ENCODE data around the gene RBM33. TPM values are rescaled to one million over a fixed set of nuclear protein-coding genes. Genes with fewer than 3 reads are reported as not detected.

The RBM33 gene
- total and polyA plus RNA-seq, 4 donors, result 31.9 to 39.1 (median 35.2) TPM

DNA sequence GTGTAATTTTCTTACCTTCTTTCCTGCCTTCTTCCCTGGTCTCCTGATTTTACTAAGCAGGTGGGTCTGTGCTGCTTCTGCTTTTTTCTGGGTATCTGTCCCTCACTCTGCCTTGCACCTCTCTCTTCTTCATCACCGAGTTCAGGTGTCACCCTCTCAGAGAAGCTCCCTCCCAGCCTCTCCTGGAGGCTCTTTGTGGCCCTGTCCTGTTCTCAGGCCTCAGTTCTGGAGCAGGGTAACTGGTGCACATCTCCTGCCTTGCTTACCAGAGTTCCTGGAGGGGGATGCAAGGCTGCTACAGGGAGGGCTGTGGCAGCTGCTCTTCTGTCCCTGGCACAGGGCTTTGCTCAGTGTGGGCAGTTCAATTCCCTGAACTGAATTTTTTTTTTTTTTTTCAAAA, 66.1 kb downstream of the RBM33 start:
- no peaks in the 10 kb centered on the region for H3K4me1 ChIP-seq (ENCODE audit: control insufficient read depth, insufficient read depth, low read length)
- no peaks in the 10 kb centered on the region for H3K9me3 ChIP-seq (ENCODE audit: control insufficient read depth, insufficient read depth, low read length)
- WGBS (ENCODE audit: insufficient coverage), result 88% methylated on average over 1 of the region's 1 CpG
- DNase-seq (ENCODE audit: low read depth in 4 of 6, low spot score in 6 of 6), result no peak
- no peak overlapping the region for H3K27ac ChIP-seq (ENCODE audit: low read depth, low read length)
- H3K27me3 ChIP-seq (ENCODE audit: control insufficient read depth, insufficient read depth, low read length), result no peaks in the 10 kb centered on the region
- peaks cover 45% of the 10 kb centered on the region for H3K36me3 ChIP-seq (ENCODE audit: control insufficient read depth, insufficient read depth, low read length)
- H3K4me3 ChIP-seq (ENCODE audit: low read depth, low read length), result no peak overlapping the region

DNA sequence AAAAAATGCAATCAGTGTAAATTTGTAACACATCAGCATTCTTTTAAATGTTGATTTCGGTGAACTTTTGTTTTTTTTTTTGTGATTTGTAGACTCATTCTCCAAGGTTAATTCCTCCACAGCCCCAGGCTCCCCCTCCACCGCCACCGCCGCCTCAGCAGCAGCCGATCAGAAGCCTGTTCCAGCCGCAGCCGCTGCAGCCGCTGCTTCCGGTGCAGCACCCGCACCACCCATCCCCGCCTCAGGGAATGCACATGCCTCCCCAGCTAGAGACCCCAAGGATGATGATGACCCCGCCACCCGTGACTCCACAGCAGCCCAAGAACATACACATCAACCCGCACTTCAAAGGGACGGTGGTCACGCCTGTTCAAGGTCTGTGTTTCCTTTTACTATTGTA, 66.6 kb downstream of the RBM33 start:
- DNase-seq (ENCODE audit: low read depth in 4 of 6, low spot score in 6 of 6), result no peak
- Histone ChIP-seq H3K36me3 (ENCODE audit: control insufficient read depth, insufficient read depth, low read length) (peaks cover 47% of the 10 kb centered on the region), H3K9me3 (ENCODE audit: control insufficient read depth, insufficient read depth, low read length) (no peaks in the 10 kb centered on the region), H3K27me3 (ENCODE audit: control insufficient read depth, insufficient read depth, low read length) (no peaks in the 10 kb centered on the region), H3K27ac (ENCODE audit: low read depth, low read length) (no peak overlapping the region), H3K4me1 (ENCODE audit: control insufficient read depth, insufficient read depth, low read length) (no peaks in the 10 kb centered on the region), H3K4me3 (ENCODE audit: low read depth, low read length) (no peak overlapping the region)
- WGBS (ENCODE audit: insufficient coverage), result 92% methylated on average over 12 of the region's 16 CpGs

GRCh38 chr7:155713384-155713783, 68.9 kb downstream of the RBM33 start:
- peaks cover 42% of the 10 kb centered on the region for H3K36me3 ChIP-seq (ENCODE audit: control insufficient read depth, insufficient read depth, low read length)
- no peaks in the 10 kb centered on the region for H3K4me1 ChIP-seq (ENCODE audit: control insufficient read depth, insufficient read depth, low read length)

DNA sequence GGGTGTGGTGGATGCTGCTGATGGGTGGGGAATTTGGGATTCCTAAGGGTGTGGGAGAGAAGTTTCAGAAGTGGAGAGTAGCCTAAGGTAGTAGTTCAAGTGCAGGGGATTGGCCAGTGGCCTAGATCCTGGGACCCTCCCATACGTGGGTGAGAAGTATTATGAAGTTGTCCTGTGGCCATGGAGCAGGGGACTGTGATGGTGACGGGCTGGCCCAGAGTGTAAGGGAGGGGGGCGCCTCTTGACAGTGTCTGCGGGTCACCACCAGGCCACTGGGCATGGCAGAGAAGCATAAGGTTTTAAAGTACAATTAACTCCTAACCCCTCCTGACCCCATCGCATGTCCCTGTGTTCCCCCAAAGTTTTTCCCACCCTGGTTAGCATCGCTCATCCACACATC, 70.2 kb downstream of the RBM33 start:
- no peak overlapping the region for H3K27ac ChIP-seq (ENCODE audit: low read depth, low read length)
- no peak overlapping the region for H3K4me3 ChIP-seq (ENCODE audit: low read depth, low read length)
- no peaks in the 10 kb centered on the region for H3K4me1 ChIP-seq (ENCODE audit: control insufficient read depth, insufficient read depth, low read length)
- no peak for DNase-seq (ENCODE audit: low read depth in 4 of 6, low spot score in 6 of 6)
- no peaks in the 10 kb centered on the region for H3K27me3 ChIP-seq (ENCODE audit: control insufficient read depth, insufficient read depth, low read length)
- WGBS (ENCODE audit: insufficient coverage), result 92% methylated on average over 2 of the region's 6 CpGs
- no peaks in the 10 kb centered on the region for H3K9me3 ChIP-seq (ENCODE audit: control insufficient read depth, insufficient read depth, low read length)
- peaks cover 39% of the 10 kb centered on the region for H3K36me3 ChIP-seq (ENCODE audit: control insufficient read depth, insufficient read depth, low read length)

More at GRCh38 chr7:155713384-155713783, 68.9 kb downstream of the RBM33 start:
- WGBS (ENCODE audit: insufficient coverage), result 85% methylated on average over 10 of the region's 10 CpGs
- no peak overlapping the region for H3K4me3 ChIP-seq (ENCODE audit: low read depth, low read length)
- no peaks in the 10 kb centered on the region for H3K27me3 ChIP-seq (ENCODE audit: control insufficient read depth, insufficient read depth, low read length)
- DNase-seq (ENCODE audit: low read depth in 4 of 6, low spot score in 6 of 6), result no peak
- H3K9me3 ChIP-seq (ENCODE audit: control insufficient read depth, insufficient read depth, low read length), result no peaks in the 10 kb centered on the region
- H3K27ac ChIP-seq (ENCODE audit: low read depth, low read length), result no peak overlapping the region

DNA sequence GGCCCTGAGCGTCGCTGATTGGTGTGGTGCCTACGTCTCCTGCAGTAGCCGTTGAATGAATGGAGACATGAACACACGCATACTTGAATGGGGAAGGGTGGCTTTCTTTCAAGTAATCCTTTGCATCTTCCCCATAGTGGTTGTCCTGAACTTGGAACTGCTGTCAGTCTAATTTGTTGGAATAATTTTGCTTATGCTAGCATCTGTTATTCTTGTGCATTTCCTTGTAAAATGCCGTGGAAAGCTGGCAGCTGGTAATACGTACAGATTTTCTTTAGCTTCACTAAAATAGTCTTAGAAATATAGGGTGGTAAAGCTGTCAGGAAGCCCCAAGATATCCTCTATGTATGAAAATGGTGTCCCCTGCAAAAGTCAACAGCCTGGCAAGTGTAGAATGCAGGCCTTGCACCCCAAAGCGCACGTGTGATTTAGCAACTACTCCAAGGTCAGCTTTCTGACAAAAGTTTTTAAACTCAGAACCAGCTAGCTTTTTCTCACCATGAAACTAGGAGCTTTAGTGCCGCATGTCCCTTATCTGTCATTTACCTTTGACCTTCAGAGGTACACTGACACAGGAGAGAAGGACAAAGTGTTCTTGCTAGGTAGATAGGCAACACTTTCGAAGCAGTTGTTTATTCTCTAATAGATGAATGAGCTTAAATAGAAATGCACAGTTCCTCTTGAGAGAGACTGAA, 70.8 kb downstream of the RBM33 start:
- peak in 1 of 6 donors; percentile 68 for DNase-seq (ENCODE audit: low read depth in 4 of 6, low spot score in 6 of 6)
- WGBS (ENCODE audit: insufficient coverage), result 94% methylated on average over 2 of the region's 11 CpGs
- Histone ChIP-seq H3K27me3 (ENCODE audit: control insufficient read depth, insufficient read depth, low read length) (no peaks in the 10 kb centered on the region), H3K9me3 (ENCODE audit: control insufficient read depth, insufficient read depth, low read length) (no peaks in the 10 kb centered on the region), H3K36me3 (ENCODE audit: control insufficient read depth, insufficient read depth, low read length) (peaks cover 39% of the 10 kb centered on the region), H3K27ac (ENCODE audit: low read depth, low read length) (no peak overlapping the region), H3K4me3 (ENCODE audit: low read depth, low read length) (no peak overlapping the region), H3K4me1 (ENCODE audit: control insufficient read depth, insufficient read depth, low read length) (no peaks in the 10 kb centered on the region)

GRCh38 chr7:155717010-155717744, 72.7 kb downstream of the RBM33 start:
- H3K36me3 ChIP-seq (ENCODE audit: control insufficient read depth, insufficient read depth, low read length), result peaks cover 29% of the 10 kb centered on the region
- H3K9me3 ChIP-seq (ENCODE audit: control insufficient read depth, insufficient read depth, low read length), result no peaks in the 10 kb centered on the region
- WGBS (ENCODE audit: insufficient coverage), result 96% methylated on average over 7 of the region's 12 CpGs
- H3K27ac ChIP-seq (ENCODE audit: low read depth, low read length), result no peak overlapping the region
- DNase-seq (ENCODE audit: low read depth in 4 of 6, low spot score in 6 of 6), result no peak
- no peaks in the 10 kb centered on the region for H3K27me3 ChIP-seq (ENCODE audit: control insufficient read depth, insufficient read depth, low read length)
- no peak overlapping the region for H3K4me3 ChIP-seq (ENCODE audit: low read depth, low read length)
- no peaks in the 10 kb centered on the region for H3K4me1 ChIP-seq (ENCODE audit: control insufficient read depth, insufficient read depth, low read length)

GRCh38 chr7:155721056-155721455, 76.6 kb downstream of the RBM33 start:
- no peak overlapping the region for H3K4me3 ChIP-seq (ENCODE audit: low read depth, low read length)
- no peak overlapping the region for H3K27ac ChIP-seq (ENCODE audit: low read depth, low read length)
- no CpG with 5 or more reads among the region's 6 CpGs for WGBS (ENCODE audit: insufficient coverage)
- H3K4me1 ChIP-seq (ENCODE audit: control insufficient read depth, insufficient read depth, low read length), result no peaks in the 10 kb centered on the region
- no peak for DNase-seq (ENCODE audit: low read depth in 4 of 6, low spot score in 6 of 6)
- no peaks in the 10 kb centered on the region for H3K27me3 ChIP-seq (ENCODE audit: control insufficient read depth, insufficient read depth, low read length)
- H3K36me3 ChIP-seq (ENCODE audit: control insufficient read depth, insufficient read depth, low read length), result peaks cover 6% of the 10 kb centered on the region
- H3K9me3 ChIP-seq (ENCODE audit: control insufficient read depth, insufficient read depth, low read length), result no peaks in the 10 kb centered on the region

GRCh38 chr7:155722118-155722517, 77.7 kb downstream of the RBM33 start:
- Histone ChIP-seq H3K9me3 (ENCODE audit: control insufficient read depth, insufficient read depth, low read length) (no peaks in the 10 kb centered on the region), H3K27me3 (ENCODE audit: control insufficient read depth, insufficient read depth, low read length) (no peaks in the 10 kb centered on the region), H3K27ac (ENCODE audit: low read depth, low read length) (no peak overlapping the region), H3K36me3 (ENCODE audit: control insufficient read depth, insufficient read depth, low read length) (peaks cover 4% of the 10 kb centered on the region), H3K4me1 (ENCODE audit: control insufficient read depth, insufficient read depth, low read length) (no peaks in the 10 kb centered on the region), H3K4me3 (ENCODE audit: low read depth, low read length) (no peak overlapping the region)
- WGBS (ENCODE audit: insufficient coverage), result no CpG with 5 or more reads among the region's 2 CpGs
- no peak for DNase-seq (ENCODE audit: low read depth in 4 of 6, low spot score in 6 of 6)

GRCh38 chr7:155722936-155723335, 78.5 kb downstream of the RBM33 start:
- Histone ChIP-seq H3K27ac (ENCODE audit: low read depth, low read length) (no peak overlapping the region), H3K36me3 (ENCODE audit: control insufficient read depth, insufficient read depth, low read length) (peaks cover 8% of the 10 kb centered on the region), H3K4me3 (ENCODE audit: low read depth, low read length) (no peak overlapping the region), H3K27me3 (ENCODE audit: control insufficient read depth, insufficient read depth, low read length) (no peaks in the 10 kb centered on the region), H3K9me3 (ENCODE audit: control insufficient read depth, insufficient read depth, low read length) (no peaks in the 10 kb centered on the region), H3K4me1 (ENCODE audit: control insufficient read depth, insufficient read depth, low read length) (no peaks in the 10 kb centered on the region)
- DNase-seq (ENCODE audit: low read depth in 4 of 6, low spot score in 6 of 6), result no peak
- no CpG with 5 or more reads among the region's 4 CpGs for WGBS (ENCODE audit: insufficient coverage)
